HepG2 (cell line): Measurements from ENCODE around the gene CCNQ. TPM values are rescaled to one million over a fixed set of nuclear protein-coding genes. Genes with fewer than 3 reads are reported as not detected.

ENCODE experiments used
- BCL6 ChIP-seq: IDR thresholded peaks from 2 replicates; pipeline ENCODE4 v1.6.1; 2016; ENCODE audit warnings: missing genetic modification reagents, missing compliant biosample characterization
- CBX5 ChIP-seq: sonication (generic); formaldehyde crosslinking; IDR thresholded peaks from 2 replicates; pipeline ENCODE4 v1.4.0; 2020; ENCODE audit warnings: missing genetic modification reagents, borderline replicate concordance
- HCFC1 ChIP-seq: fragments of 150-350 bp; IDR thresholded peaks from 2 replicates; pipeline ENCODE4 v1.6.1; 2014; ENCODE audit warnings: low read depth, low read length
- HNF4A ChIP-seq: sonication (generic); formaldehyde crosslinking; IDR thresholded peaks from 2 replicates; pipeline ENCODE4 v1.4.0; 2020; ENCODE audit warnings: missing genetic modification reagents
- KDM2A ChIP-seq: sonication (generic); formaldehyde crosslinking; IDR thresholded peaks from 2 replicates; pipeline ENCODE4 v1.4.0; 2020; ENCODE audit warnings: low read depth, missing genetic modification reagents, borderline replicate concordance
- KLF12 ChIP-seq: sonication (generic); formaldehyde crosslinking; IDR thresholded peaks from 2 replicates; pipeline ENCODE4 v1.4.0; 2020; ENCODE audit warnings: missing genetic modification reagents, borderline replicate concordance
- MAFF ChIP-seq: IDR thresholded peaks from 2 replicates; pipeline ENCODE4 v1.6.1; 2011; ENCODE audit warnings: low read depth, low read length, improper control_type of control experiment
- RCOR2 ChIP-seq: IDR thresholded peaks from 2 replicates; pipeline ENCODE4 v1.6.1; 2016; ENCODE audit warnings: missing biosample characterization, missing genetic modification reagents
- ZNF12 ChIP-seq: sonication (generic); formaldehyde crosslinking; IDR thresholded peaks from 2 replicates; pipeline ENCODE4 v1.5.0; 2020; ENCODE audit warnings: missing genetic modification reagents
- ZNF138 ChIP-seq: sonication (generic); formaldehyde crosslinking; IDR thresholded peaks from 2 replicates; pipeline ENCODE4 v1.5.0; 2020; ENCODE audit warnings: mild to moderate bottlenecking, low read depth, missing genetic modification reagents
- ZNF264 ChIP-seq: sonication (generic); formaldehyde crosslinking; IDR thresholded peaks from 2 replicates; pipeline ENCODE4 v1.4.0; 2020; ENCODE audit warnings: missing genetic modification reagents
- ZNF563 ChIP-seq: sonication (generic); formaldehyde crosslinking; IDR thresholded peaks from 2 replicates; pipeline ENCODE4 v1.8.0; 2022; ENCODE audit warnings: mild to moderate bottlenecking, moderate library complexity, missing genetic modification reagents
- ZNF788 ChIP-seq: sonication (generic); formaldehyde crosslinking; IDR thresholded peaks from 2 replicates; pipeline ENCODE4 v1.5.0; 2020; ENCODE audit warnings: mild to moderate bottlenecking, missing genetic modification reagents, borderline replicate concordance
- polyA plus RNA-seq, 8 experiments: library from polyadenylated mRNA; depleted of rRNA in 3 of 8; stranded (reverse) in 7 of 8; unstranded in 1 of 8; fragments of >200 nt; fragmentation: Illumina TruSeq in 4 of 8; extraction: Trizol in 4 of 8; gene quantifications; 2 replicates each; pipeline versions ENCODE4 v1.2.1 to v1.2.3, GENCODE V29; 2011 to 2016; ENCODE audit warnings: low read depth in 4 of 8, missing spikeins in 1 of 8, mixed read lengths in 1 of 8; ENCODE audit not compliant: insufficient read depth in 1 of 8
- total RNA-seq, 5 experiments: library from RNA; depleted of rRNA; stranded (reverse); fragments of >200 nt; fragmentation: Illumina TruSeq; extraction: Trizol; gene quantifications; 2 replicates each; pipeline ENCODE4 v1.2.3, GENCODE V29; 2016; ENCODE audit warnings: low read depth in 1 of 5
- TF ChIP-seq, protein P1 (sequence below): conservative IDR thresholded peaks from 2 replicates; pipeline ENCODE4 v1.6.1; 2018; ENCODE audit warnings: missing genetic modification reagents
- TF ChIP-seq, protein P2 (sequence below): sonication (generic); formaldehyde crosslinking; IDR thresholded peaks from 2 replicates; pipeline ENCODE4 v1.4.0; 2020; ENCODE audit warnings: mild to moderate bottlenecking, missing genetic modification reagents
- TF ChIP-seq, protein P3 (sequence below): sonication (generic); formaldehyde crosslinking; conservative IDR thresholded peaks from 2 replicates; pipeline ENCODE4 v1.4.0; 2020; ENCODE audit warnings: mild to moderate bottlenecking, missing genetic modification reagents, moderate library complexity
- TF ChIP-seq, protein P4 (sequence below): sonication (generic); formaldehyde crosslinking; IDR thresholded peaks from 2 replicates; pipeline ENCODE4 v1.4.0; 2020; ENCODE audit warnings: missing genetic modification reagents
- TF ChIP-seq, protein P5 (sequence below): sonication (generic); formaldehyde crosslinking; IDR thresholded peaks from 2 replicates; pipeline ENCODE4 v1.5.0; 2020; ENCODE audit warnings: mild to moderate bottlenecking, missing genetic modification reagents, borderline replicate concordance
- TF ChIP-seq, protein P6 (sequence below): sonication (generic); formaldehyde crosslinking; IDR thresholded peaks from 2 replicates; pipeline ENCODE4 v1.8.1; 2022; ENCODE audit warnings: low read depth, mild to moderate bottlenecking, missing genetic modification reagents

CCNQ gene
- total and polyA plus RNA-seq, 2 of the 13 experiments (the other 11 are each of a cell fraction or from before 2014, with no cell fraction given), result 15.0 to 25.5 TPM

DNA sequence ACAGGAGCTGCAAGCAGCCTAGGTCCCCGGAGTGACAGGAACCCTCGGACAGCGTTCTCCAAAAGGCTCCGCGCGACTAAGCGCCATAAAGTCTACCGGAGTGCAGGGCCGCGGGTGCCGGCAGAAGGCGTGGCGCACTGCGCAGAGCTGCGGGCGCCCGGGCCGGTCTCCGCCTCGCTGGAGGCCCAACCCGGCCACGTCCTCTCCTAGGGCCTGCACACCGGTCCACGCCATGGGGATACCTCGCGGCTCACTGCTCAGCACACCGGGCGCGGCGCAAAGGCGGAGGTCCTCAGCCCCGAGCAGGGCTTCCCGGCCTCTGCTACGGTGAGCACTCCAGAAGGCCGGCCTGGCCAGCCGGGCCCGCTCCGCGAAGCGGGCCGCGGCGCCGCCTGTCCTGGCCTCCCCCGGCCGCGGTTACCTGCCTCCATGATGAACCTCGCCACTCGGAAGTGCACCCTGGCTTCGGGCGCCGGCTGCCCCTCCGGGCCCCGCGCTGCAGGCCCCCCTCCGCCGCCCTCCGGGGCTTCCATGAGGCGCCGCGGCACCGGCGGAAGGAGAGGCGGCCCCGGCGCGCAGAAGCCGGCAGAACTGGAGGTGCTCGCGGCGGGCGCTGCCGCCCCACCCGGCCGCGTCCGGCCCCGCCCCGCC, at the start of gene CCNQ (continued):
- TF ChIP-seq ZNF138, result no peak
- TF ChIP-seq KDM2A (CRISPR knock-in tag), result no peak
- 0 out of 2 replicates have a peak, but pooled peaks have one; percentile 33 for TF ChIP-seq ZNF563 (CRISPR knock-in tag)
- TF ChIP-seq ZNF12 (CRISPR knock-in tag), result no peak
- no peak for TF ChIP-seq CBX5 (CRISPR knock-in tag)
- no peak for TF ChIP-seq RCOR2
- TF ChIP-seq, protein P1, sequence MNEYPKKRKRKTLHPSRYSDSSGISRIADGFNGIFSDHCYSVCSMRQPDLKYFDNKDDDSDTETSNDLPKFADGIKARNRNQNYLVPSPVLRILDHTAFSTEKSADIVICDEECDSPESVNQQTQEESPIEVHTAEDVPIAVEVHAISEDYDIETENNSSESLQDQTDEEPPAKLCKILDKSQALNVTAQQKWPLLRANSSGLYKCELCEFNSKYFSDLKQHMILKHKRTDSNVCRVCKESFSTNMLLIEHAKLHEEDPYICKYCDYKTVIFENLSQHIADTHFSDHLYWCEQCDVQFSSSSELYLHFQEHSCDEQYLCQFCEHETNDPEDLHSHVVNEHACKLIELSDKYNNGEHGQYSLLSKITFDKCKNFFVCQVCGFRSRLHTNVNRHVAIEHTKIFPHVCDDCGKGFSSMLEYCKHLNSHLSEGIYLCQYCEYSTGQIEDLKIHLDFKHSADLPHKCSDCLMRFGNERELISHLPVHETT (CRISPR knock-in tag), result no peak; the same call in 1 of the 2 replicates
- TF ChIP-seq, protein P2, sequence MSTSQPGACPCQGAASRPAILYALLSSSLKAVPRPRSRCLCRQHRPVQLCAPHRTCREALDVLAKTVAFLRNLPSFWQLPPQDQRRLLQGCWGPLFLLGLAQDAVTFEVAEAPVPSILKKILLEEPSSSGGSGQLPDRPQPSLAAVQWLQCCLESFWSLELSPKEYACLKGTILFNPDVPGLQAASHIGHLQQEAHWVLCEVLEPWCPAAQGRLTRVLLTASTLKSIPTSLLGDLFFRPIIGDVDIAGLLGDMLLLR, result 0 out of 2 replicates have a peak, but pooled peaks have one; percentile 46
- no peak for TF ChIP-seq KLF12 (CRISPR knock-in tag)
- TF ChIP-seq, protein P3, sequence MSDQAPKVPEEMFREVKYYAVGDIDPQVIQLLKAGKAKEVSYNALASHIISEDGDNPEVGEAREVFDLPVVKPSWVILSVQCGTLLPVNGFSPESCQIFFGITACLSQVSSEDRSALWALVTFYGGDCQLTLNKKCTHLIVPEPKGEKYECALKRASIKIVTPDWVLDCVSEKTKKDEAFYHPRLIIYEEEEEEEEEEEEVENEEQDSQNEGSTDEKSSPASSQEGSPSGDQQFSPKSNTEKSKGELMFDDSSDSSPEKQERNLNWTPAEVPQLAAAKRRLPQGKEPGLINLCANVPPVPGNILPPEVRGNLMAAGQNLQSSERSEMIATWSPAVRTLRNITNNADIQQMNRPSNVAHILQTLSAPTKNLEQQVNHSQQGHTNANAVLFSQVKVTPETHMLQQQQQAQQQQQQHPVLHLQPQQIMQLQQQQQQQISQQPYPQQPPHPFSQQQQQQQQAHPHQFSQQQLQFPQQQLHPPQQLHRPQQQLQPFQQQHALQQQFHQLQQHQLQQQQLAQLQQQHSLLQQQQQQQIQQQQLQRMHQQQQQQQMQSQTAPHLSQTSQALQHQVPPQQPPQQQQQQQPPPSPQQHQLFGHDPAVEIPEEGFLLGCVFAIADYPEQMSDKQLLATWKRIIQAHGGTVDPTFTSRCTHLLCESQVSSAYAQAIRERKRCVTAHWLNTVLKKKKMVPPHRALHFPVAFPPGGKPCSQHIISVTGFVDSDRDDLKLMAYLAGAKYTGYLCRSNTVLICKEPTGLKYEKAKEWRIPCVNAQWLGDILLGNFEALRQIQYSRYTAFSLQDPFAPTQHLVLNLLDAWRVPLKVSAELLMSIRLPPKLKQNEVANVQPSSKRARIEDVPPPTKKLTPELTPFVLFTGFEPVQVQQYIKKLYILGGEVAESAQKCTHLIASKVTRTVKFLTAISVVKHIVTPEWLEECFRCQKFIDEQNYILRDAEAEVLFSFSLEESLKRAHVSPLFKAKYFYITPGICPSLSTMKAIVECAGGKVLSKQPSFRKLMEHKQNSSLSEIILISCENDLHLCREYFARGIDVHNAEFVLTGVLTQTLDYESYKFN (CRISPR knock-in tag), result no peak
- TF ChIP-seq, protein P4, sequence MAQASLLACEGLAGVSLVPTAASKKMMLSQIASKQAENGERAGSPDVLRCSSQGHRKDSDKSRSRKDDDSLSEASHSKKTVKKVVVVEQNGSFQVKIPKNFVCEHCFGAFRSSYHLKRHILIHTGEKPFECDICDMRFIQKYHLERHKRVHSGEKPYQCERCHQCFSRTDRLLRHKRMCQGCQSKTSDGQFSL (CRISPR knock-in tag), result no peak
- no peak for TF ChIP-seq HNF4A (CRISPR knock-in tag)
- TF ChIP-seq, protein P5, sequence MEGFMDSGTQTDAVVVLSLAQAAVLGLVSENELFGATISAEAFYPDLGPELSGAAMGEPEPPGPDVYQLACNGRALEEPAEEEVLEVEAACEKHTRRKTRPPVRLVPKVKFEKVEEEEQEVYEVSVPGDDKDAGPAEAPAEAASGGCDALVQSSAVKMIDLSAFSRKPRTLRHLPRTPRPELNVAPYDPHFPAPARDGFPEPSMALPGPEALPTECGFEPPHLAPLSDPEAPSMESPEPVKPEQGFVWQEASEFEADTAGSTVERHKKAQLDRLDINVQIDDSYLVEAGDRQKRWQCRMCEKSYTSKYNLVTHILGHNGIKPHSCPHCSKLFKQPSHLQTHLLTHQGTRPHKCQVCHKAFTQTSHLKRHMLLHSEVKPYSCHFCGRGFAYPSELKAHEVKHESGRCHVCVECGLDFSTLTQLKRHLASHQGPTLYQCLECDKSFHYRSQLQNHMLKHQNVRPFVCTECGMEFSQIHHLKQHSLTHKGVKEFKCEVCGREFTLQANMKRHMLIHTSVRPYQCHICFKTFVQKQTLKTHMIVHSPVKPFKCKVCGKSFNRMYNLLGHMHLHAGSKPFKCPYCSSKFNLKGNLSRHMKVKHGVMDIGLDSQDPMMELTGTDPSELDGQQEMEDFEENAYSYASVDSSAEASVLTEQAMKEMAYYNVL (CRISPR knock-in tag), result no peak
- TF ChIP-seq HCFC1, result no peak
- no peak for TF ChIP-seq BCL6 (CRISPR knock-in tag)
- TF ChIP-seq, protein P6, sequence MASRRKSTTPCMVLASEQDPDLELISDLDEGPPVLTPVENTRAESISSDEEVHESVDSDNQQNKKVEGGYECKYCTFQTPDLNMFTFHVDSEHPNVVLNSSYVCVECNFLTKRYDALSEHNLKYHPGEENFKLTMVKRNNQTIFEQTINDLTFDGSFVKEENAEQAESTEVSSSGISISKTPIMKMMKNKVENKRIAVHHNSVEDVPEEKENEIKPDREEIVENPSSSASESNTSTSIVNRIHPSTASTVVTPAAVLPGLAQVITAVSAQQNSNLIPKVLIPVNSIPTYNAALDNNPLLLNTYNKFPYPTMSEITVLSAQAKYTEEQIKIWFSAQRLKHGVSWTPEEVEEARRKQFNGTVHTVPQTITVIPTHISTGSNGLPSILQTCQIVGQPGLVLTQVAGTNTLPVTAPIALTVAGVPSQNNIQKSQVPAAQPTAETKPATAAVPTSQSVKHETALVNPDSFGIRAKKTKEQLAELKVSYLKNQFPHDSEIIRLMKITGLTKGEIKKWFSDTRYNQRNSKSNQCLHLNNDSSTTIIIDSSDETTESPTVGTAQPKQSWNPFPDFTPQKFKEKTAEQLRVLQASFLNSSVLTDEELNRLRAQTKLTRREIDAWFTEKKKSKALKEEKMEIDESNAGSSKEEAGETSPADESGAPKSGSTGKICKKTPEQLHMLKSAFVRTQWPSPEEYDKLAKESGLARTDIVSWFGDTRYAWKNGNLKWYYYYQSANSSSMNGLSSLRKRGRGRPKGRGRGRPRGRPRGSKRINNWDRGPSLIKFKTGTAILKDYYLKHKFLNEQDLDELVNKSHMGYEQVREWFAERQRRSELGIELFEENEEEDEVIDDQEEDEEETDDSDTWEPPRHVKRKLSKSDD, result no peak
- TF ChIP-seq ZNF788 (CRISPR knock-in tag), result no peak
- TF ChIP-seq MAFF, result no peak
- no peak for TF ChIP-seq ZNF264
